HG03521 (cell line): ENCODE results near the gene UBE2G2.

Source experiments
- ATAC-seq: cut with Tn5 transposase; IDR thresholded peaks from one replicate; pipeline ENCODE4 v1.9.1; 2021; ENCODE audit warnings: mild to moderate bottlenecking, moderate library complexity; ENCODE audit not compliant: unreplicated experiment

Gene UBE2G2

GRCh38 chr21:44766818-44767354, 34.7 kb downstream of the UBE2G2 start:
- ATAC-seq = no peak

- ATAC-seq = no peak
Measured at GRCh38 chr21:44766014-44766817, 35.4 kb downstream of the UBE2G2 start.

- ATAC-seq = no peak
Measured at GRCh38 chr21:44765231-44766013, 36.2 kb downstream of the UBE2G2 start.

- ATAC-seq = no peak
Measured at GRCh38 chr21:44764319-44765230, 37.0 kb downstream of the UBE2G2 start.

GRCh38 chr21:44763451-44764318, 37.9 kb downstream of the UBE2G2 start:
- no peak for ATAC-seq

GRCh38 chr21:44763050-44763378, 38.6 kb downstream of the UBE2G2 start:
- no peak for ATAC-seq

GRCh38 chr21:44762221-44763049, 39.2 kb downstream of the UBE2G2 start:
- ATAC-seq = no peak

GRCh38 chr21:44761747-44762208, 39.8 kb downstream of the UBE2G2 start:
- ATAC-seq = no peak

GRCh38 chr21:44761011-44761729, 40.5 kb downstream of the UBE2G2 start:
- no peak for ATAC-seq

- no peak for ATAC-seq
Measured at GRCh38 chr21:44760376-44760775, 41.2 kb downstream of the UBE2G2 start.

- ATAC-seq = no peak
Measured at GRCh38 chr21:44759628-44760285, 41.9 kb downstream of the UBE2G2 start.

- no peak for ATAC-seq
Measured at GRCh38 chr21:44758781-44759627, 42.6 kb downstream of the UBE2G2 start.

- no peak for ATAC-seq
Measured at GRCh38 chr21:44758141-44758561, 43.5 kb downstream of the UBE2G2 start.

GRCh38 chr21:44757731-44758130, 43.9 kb downstream of the UBE2G2 start:
- ATAC-seq = no peak

- ATAC-seq = no peak
Measured at GRCh38 chr21:44756423-44757185, 45.0 kb downstream of the UBE2G2 start.

- no peak for ATAC-seq
Measured at GRCh38 chr21:44755227-44755626, 46.4 kb downstream of the UBE2G2 start.
